ENCODE measurements around the gene LGALS14. TPM values are rescaled to one million over a fixed set of nuclear protein-coding genes. Genes with fewer than 3 reads are reported as not detected.

Gene LGALS14

DNA sequence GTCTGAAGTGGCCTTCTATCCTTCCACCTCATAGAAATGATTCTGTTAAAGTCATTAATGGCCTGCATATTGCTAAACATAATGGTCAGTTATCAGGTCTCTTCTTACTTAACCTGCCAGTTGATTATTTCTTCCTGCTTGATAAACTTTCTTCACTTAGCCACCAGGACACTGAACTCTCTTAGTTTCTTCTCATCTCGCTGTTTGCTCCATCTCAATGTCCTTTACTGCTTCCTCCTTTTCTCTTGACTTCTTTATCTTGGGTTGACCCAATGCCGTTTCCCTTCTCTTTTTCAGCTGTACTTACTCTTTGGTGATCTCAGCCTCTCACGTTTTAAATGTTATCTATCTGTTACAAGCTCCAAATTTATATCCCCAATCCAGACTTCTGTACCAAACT, 50.7 kb downstream of the LGALS14 start:
- H2BK15ac ChIP-seq (ENCODE audit: low read length) = no peak overlapping the region
- H4K8ac ChIP-seq (ENCODE audit: low read depth, low read length) = no peak overlapping the region
- H3K27me3 ChIP-seq (ENCODE audit: control insufficient read depth in 3 of 3, insufficient read depth in 3 of 3, low read depth in 1 of 3, low read length in 3 of 3) = peaks cover 0 to 19% (median 0%) of the 10 kb centered on the region in 3 experiments
- H4K91ac ChIP-seq (ENCODE audit: low read depth, low read length, poor library complexity) = no peak overlapping the region
- no peak overlapping the region for H3K23ac ChIP-seq (ENCODE audit: low read depth, low read length, poor library complexity)
- no peak overlapping the region for H3K27ac ChIP-seq (replicated peaks; ENCODE audit: low read length)
- H3K18ac ChIP-seq (ENCODE audit: low read length) = no peak overlapping the region
- no peak overlapping the region for H3K4me3 ChIP-seq (ENCODE audit: low read length in 2 of 2)
- H2AFZ ChIP-seq (ENCODE audit: low read length) = no peak overlapping the region
- H3K14ac ChIP-seq (ENCODE audit: low read length) = no peak overlapping the region
- H2AK5ac ChIP-seq (ENCODE audit: low read depth, low read length) = no peak overlapping the region
- H3K4ac ChIP-seq (ENCODE audit: low read length) = no peak overlapping the region
- no peaks in the 10 kb centered on the region for H3K79me1 ChIP-seq (ENCODE audit: low read depth, low read length)
- no CpG with 5 or more reads among the region's 3 CpGs for WGBS, 2 donors (ENCODE audit: extremely low coverage in 2 of 2, insufficient read length in 2 of 2, insufficient replicate concordance in 1 of 2)
- no peak overlapping the region for H2BK120ac ChIP-seq (ENCODE audit: low read depth, low read length)
- DNase-seq (ENCODE audit: low spot score) = no peak
- H2BK12ac ChIP-seq (ENCODE audit: low read length) = no peak overlapping the region
- H2BK5ac ChIP-seq (ENCODE audit: low read length) = no peak overlapping the region
- H3K4me2 ChIP-seq (ENCODE audit: insufficient read depth, low read length, poor library complexity, severe bottlenecking) = no peak overlapping the region
- no peaks in the 10 kb centered on the region for H3K9me3 ChIP-seq (replicated peaks in 1 of 2; ENCODE audit: control insufficient read depth in 2 of 2, insufficient read depth in 1 of 2, low read depth in 1 of 2, low read length in 2 of 2)
- H3K36me3 ChIP-seq (replicated peaks in 1 of 2; ENCODE audit: control insufficient read depth in 2 of 2, insufficient read depth in 2 of 2, low read length in 2 of 2) = no peaks in the 10 kb centered on the region
- H3K4me1 ChIP-seq (ENCODE audit: control insufficient read depth in 2 of 2, insufficient read depth in 1 of 2, low read depth in 1 of 2, low read length in 2 of 2) = no peaks in the 10 kb centered on the region
- H3K9ac ChIP-seq (ENCODE audit: low read depth, low read length, poor library complexity) = no peak overlapping the region

Small RNAs within 50 kb of the gene (small RNA-seq; reads per million reads assigned to genes)
- gene RPS29P27 (ENCODE audit: insufficient read depth) = not detected

Data from neuronal stem cell (in vitro differentiated cells).